ENCODE measurements around the gene THSD7A.

DNA sequence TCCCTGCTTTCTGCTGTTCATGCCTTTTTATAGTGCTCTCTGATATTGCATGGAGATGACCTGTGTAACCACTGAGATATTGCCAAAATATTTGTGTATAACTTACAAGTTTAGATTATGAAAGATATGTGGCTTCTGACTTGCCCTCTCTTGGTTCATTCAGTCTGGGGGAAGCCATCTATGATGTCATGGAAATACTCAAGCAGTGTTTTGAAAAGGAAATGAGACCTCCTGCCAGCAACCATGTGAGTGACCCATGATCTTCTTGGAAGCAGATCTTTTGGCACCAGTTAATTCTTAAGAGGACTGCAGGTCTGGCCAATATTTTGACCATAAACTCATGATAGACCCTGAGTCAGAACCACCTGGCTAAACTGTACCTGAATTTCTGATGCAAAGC is 183.0 kb downstream of the THSD7A start:
- TF ChIP-seq SIN3A (conservative IDR thresholded peaks at IDR 0.05 in 1 of 2, IDR thresholded peaks at IDR 0.05 in 1 of 2; ENCODE audit: low read depth in 1 of 2, low read length in 2 of 2) (no peak), JUN (IDR thresholded peaks at IDR 0.05; ENCODE audit: low read depth, low read length) (no peak), RAD21 (IDR thresholded peaks at IDR 0.05 in 1 of 2, conservative IDR thresholded peaks at IDR 0.05 in 1 of 2; ENCODE audit: low read depth in 2 of 2, low read length in 2 of 2) (no peak)
- TF ChIP-seq, protein P1, sequence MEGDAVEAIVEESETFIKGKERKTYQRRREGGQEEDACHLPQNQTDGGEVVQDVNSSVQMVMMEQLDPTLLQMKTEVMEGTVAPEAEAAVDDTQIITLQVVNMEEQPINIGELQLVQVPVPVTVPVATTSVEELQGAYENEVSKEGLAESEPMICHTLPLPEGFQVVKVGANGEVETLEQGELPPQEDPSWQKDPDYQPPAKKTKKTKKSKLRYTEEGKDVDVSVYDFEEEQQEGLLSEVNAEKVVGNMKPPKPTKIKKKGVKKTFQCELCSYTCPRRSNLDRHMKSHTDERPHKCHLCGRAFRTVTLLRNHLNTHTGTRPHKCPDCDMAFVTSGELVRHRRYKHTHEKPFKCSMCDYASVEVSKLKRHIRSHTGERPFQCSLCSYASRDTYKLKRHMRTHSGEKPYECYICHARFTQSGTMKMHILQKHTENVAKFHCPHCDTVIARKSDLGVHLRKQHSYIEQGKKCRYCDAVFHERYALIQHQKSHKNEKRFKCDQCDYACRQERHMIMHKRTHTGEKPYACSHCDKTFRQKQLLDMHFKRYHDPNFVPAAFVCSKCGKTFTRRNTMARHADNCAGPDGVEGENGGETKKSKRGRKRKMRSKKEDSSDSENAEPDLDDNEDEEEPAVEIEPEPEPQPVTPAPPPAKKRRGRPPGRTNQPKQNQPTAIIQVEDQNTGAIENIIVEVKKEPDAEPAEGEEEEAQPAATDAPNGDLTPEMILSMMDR (IDR thresholded peaks at IDR 0.05; ENCODE audit: control extremely low read depth in 1 of 3, insufficient read depth in 1 of 3, low read depth in 1 of 3, low read length in 3 of 3) = no peak

Data from H1 (cell line).